Skeletal muscle satellite cell (primary cell): Measurements from ENCODE around the gene DISC1.
"Not testable (repeated sequence)": the region's sequence is repeated elsewhere in the genome, so short reads cannot be mapped to it uniquely, and the experiment has no call there.

Experiments
- H3K27me3 ChIP-seq: 2 replicates; pipeline ENCODE4 v1.7.0; 2013; ENCODE audit warnings: low read length; ENCODE audit not compliant: control insufficient read depth, insufficient read depth
- H3K36me3 ChIP-seq: 2 replicates; pipeline ENCODE4 v1.7.0; 2013; ENCODE audit warnings: mild to moderate bottlenecking, control low read depth, low read length; ENCODE audit not compliant: insufficient read depth
- H3K4me1 ChIP-seq: 2 replicates; pipeline ENCODE4 v1.7.0; 2013; ENCODE audit warnings: low read length; ENCODE audit not compliant: control insufficient read depth, insufficient read depth
- H3K4me2 ChIP-seq: 2 replicates; pipeline ENCODE4 v1.7.0; 2013; ENCODE audit warnings: mild to moderate bottlenecking, low read length
- H3K4me3 ChIP-seq: 2 replicates; pipeline ENCODE4 v1.7.0; 2013; ENCODE audit warnings: low read length
- H3K9ac ChIP-seq: 2 replicates; pipeline ENCODE4 v1.7.0; 2013; ENCODE audit warnings: mild to moderate bottlenecking, low read depth, low read length, moderate library complexity
- H3K9me3 ChIP-seq: replicated peaks from 2 replicates; pipeline ENCODE4 v1.7.0; 2013; ENCODE audit warnings: mild to moderate bottlenecking, control low read depth, low read length

DISC1 gene

GRCh38 chr1:231896806-231897205, 270.2 kb downstream of the DISC1 start:
- Histone ChIP-seq H3K9ac (no peak overlapping the region), H3K9me3 (no peaks in the 10 kb centered on the region), H3K4me2 (no peak overlapping the region), H3K4me1 (no peaks in the 10 kb centered on the region), H3K36me3 (no peaks in the 10 kb centered on the region), H3K27me3 (no peaks in the 10 kb centered on the region), H3K4me3 (no peak overlapping the region)

GRCh38 chr1:231899046-231899445, 272.5 kb downstream of the DISC1 start:
- H3K9me3 ChIP-seq, result no peaks in the 10 kb centered on the region
- H3K36me3 ChIP-seq, result no peaks in the 10 kb centered on the region
- no peaks in the 10 kb centered on the region for H3K4me1 ChIP-seq
- H3K4me3 ChIP-seq, result no peak overlapping the region
- no peak overlapping the region for H3K4me2 ChIP-seq
- no peaks in the 10 kb centered on the region for H3K27me3 ChIP-seq
- H3K9ac ChIP-seq, result no peak overlapping the region

DNA sequence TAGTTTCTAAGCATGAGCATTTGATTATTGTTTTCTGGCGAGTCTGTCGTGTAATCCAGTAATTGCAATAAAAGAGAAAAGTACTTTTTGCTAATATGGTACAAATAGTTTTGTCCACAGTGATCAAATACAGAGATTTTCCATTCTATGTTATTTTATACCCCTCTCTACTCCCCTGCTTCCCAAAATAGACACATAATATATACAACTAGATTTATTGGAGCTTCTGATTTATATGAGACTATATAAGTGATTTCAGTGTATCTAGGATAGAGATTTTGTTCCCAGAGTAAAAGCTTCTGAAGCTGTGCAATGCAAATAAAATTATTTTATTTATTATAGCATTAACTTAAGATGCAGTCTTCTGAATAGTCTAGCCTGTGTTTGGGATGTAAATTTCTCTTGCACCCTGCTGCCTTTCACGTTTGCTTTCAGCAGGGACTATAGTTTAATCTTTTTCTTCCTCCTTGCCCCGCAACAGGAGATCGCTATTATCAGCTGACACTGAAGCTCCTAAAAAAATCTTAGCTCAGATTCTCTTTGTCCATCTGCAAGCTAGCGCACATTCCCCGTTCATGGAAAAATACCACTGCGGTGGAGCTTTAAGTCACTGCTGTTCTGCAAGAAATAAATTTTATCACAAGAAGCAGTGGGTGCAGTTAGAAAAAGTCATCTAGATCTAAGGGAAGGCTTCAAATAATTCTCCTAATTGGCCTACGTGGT, 273.3 kb downstream of the DISC1 start:
- Histone ChIP-seq H3K36me3 (no peaks in the 10 kb centered on the region), H3K4me2 (no peak overlapping the region), H3K27me3 (no peaks in the 10 kb centered on the region), H3K9ac (no peak overlapping the region), H3K4me3 (no peak overlapping the region), H3K9me3 (no peaks in the 10 kb centered on the region), H3K4me1 (no peaks in the 10 kb centered on the region)

DNA sequence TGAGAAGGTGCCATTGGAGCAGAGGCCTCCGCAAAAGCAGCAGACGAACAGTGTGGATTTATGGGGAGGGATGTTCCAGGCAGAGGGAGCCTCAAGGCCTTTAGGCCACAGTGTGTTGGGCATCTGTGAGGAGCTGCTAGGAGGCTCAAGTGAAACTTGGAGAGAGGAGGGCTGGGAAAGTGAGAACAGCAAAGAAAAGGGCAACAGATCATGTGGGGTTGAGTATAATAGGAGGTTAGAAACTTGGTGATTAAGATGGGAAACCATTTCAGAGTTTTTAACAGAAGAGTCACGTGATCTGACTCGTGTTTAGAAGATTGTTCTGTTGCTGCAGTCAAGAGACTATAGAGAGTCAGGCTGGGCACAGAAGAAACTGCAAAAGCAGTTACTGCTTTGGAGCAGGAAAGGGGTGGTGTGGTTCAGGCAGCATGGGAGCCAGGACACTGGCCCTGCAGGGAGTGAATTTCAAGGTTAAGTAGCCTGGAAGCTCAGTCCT, 277.0 kb downstream of the DISC1 start:
- H3K9ac ChIP-seq, result no peak overlapping the region
- H3K27me3 ChIP-seq, result no peaks in the 10 kb centered on the region
- no peaks in the 10 kb centered on the region for H3K36me3 ChIP-seq
- H3K4me2 ChIP-seq, result no peak overlapping the region
- H3K4me1 ChIP-seq, result no peaks in the 10 kb centered on the region
- no peaks in the 10 kb centered on the region for H3K9me3 ChIP-seq
- H3K4me3 ChIP-seq, result no peak overlapping the region

DNA sequence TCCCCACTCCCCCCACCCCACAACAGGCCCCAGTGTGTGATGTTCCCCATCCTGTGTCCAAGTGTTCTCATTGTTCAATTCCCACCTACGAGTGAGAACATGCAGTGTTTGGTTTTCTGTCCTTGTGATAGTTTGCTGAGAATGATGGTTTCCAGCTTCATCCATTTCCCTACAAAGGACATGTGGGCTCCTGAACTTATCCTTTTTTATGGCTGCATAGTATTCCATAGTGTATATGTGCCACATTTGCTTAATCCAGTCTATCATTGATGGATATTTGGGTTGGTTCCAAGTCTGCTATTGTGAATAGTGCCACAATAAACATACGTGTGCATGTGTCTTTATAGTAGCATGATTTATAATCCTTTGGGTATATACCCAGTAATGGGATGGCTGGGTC, 280.7 kb downstream of the DISC1 start:
- not testable (repeated sequence) for H3K4me1 ChIP-seq, H3K27me3 ChIP-seq, H3K4me2 ChIP-seq, H3K9ac ChIP-seq, H3K9me3 ChIP-seq, H3K4me3 ChIP-seq, H3K36me3 ChIP-seq

DNA sequence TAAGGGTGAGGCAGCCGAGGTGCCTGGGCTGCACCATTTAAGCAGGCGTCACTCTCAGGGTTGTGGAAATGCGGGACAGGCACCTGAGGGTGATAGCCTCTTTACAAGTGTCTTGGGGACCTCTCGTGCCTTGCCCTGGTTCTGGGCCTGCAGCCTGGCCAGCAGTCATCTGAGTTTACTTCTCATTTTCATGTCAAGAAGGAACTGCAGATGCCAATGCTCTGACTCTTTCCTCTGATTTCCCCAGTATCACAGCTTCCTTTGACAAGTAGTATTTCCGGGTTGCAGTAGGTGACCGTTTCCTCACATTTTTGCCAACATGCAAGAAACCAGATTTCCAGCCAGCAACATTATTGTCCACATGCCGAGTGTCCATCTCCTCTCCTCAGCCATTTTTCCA, 286.9 kb downstream of the DISC1 start:
- Histone ChIP-seq H3K9ac (no peak overlapping the region), H3K36me3 (no peaks in the 10 kb centered on the region), H3K4me3 (no peak overlapping the region), H3K4me2 (no peak overlapping the region), H3K27me3 (no peaks in the 10 kb centered on the region), H3K9me3 (no peaks in the 10 kb centered on the region), H3K4me1 (peaks cover 8% of the 10 kb centered on the region)

- H3K4me2 ChIP-seq, result no peak overlapping the region
- H3K27me3 ChIP-seq, result no peaks in the 10 kb centered on the region
- peaks cover 27% of the 10 kb centered on the region for H3K4me1 ChIP-seq
- no peak overlapping the region for H3K9ac ChIP-seq
- no peaks in the 10 kb centered on the region for H3K36me3 ChIP-seq
- no peaks in the 10 kb centered on the region for H3K9me3 ChIP-seq
- H3K4me3 ChIP-seq, result no peak overlapping the region
These were observed 291.8 kb downstream of the DISC1 start for GRCh38 chr1:231918239-231919015.

DNA sequence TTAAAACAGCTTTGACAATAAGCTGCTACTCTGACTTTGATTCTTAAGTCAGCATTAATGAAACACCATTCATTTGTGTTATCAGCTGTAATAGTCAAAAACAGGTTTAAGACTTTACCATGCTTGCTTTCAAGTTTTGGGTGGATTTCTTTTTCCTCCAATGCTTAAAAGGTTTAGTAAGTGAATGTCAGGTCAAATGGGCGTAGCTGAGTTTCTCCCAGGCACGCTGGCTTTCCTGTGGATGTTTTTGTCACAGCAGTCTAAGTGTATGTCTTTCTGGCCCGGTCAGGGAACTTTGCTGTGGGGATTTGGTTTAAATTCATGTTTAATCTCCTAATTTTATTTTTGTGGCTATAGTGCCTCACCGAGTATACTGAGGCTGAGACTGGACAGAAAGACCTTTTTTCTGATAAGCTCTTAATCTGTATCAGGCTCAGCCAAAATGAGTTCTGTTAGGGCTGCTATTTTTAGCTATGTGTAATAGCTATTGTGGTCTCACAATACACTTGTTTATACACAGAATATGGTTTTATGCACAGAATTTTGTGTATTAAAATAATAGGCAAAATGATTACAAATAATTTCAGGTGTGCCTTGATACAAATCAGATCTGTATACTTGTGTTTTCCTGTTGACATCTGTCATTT, 292.8 kb downstream of the DISC1 start:
- Histone ChIP-seq H3K27me3 (no peaks in the 10 kb centered on the region), H3K9me3 (no peaks in the 10 kb centered on the region), H3K4me3 (no peak overlapping the region), H3K4me1 (peaks cover 37% of the 10 kb centered on the region), H3K4me2 (no peak overlapping the region), H3K9ac (no peak overlapping the region), H3K36me3 (no peaks in the 10 kb centered on the region)

- Histone ChIP-seq H3K9ac (no peak overlapping the region), H3K4me2 (no peak overlapping the region), H3K36me3 (no peaks in the 10 kb centered on the region), H3K27me3 (no peaks in the 10 kb centered on the region), H3K9me3 (no peaks in the 10 kb centered on the region), H3K4me1 (peaks cover 38% of the 10 kb centered on the region), H3K4me3 (no peak overlapping the region)
These were observed 293.3 kb downstream of the DISC1 start for GRCh38 chr1:231919886-231920285.

DNA sequence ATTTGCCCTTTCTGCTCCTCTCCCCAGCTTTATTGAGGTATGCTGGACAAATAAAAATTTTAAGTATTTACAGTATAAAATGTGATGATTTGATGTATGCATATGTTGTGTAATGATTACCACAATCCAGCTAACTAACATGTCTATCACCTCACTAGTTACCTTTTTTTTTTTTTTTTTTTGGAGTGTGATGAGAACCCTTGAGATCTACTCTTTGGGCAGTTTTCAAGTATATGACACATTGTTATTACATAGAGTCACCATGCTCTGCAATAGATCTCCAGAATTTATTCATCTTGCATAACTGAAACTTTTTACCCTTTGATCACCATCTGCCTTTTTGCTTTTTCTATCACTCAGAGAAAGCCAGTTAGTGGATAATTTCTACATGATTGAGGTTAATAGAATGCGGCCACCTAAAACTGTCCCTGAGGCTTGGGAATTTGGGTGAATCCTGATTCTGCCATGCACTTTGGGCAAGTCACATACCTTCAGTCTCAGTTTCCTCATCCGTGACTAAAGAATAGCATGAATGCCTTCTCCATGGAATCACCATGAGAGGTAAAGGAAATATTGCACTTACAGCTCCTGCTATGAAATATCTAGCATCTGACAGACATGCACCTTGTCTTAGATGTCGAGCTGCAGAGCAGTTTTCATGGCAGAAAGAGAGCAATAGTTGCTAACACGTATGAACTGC, 295.2 kb downstream of the DISC1 start:
- H3K4me3 ChIP-seq, result no peak overlapping the region
- no peaks in the 10 kb centered on the region for H3K9me3 ChIP-seq
- H3K4me2 ChIP-seq, result no peak overlapping the region
- peaks cover 44% of the 10 kb centered on the region for H3K4me1 ChIP-seq
- no peaks in the 10 kb centered on the region for H3K27me3 ChIP-seq
- no peaks in the 10 kb centered on the region for H3K36me3 ChIP-seq
- no peak overlapping the region for H3K9ac ChIP-seq

DNA sequence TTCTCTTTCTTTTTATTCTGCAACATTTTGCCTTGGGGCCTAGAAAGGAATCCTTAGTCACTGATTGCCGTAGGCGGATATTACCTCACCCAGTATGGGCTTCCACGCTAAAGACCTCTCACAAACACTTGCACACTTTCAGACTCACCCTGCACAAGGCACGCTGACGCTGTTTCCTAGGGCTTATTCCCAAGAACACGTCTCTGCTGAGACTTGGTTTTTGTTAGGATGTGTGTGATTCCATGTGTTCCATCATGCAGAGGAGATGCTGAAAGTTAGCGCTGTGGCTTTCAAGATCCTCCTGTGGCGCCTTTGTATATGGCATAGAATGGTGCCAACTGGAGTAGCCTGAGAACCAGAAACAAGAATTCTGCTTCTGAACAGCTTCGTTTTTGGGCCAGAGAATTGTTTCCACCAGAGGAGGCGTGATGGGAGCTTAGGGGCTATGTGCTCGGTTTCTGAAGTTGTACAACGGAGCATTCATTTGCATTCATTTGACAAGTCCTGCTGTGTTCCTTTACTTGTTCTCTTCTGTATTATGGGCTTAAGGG, 297.0 kb downstream of the DISC1 start:
- no peaks in the 10 kb centered on the region for H3K9me3 ChIP-seq
- H3K4me3 ChIP-seq, result no peak overlapping the region
- H3K36me3 ChIP-seq, result no peaks in the 10 kb centered on the region
- peaks cover 35% of the 10 kb centered on the region for H3K4me1 ChIP-seq
- H3K9ac ChIP-seq, result peak overlapping the region; percentile 58
- no peaks in the 10 kb centered on the region for H3K27me3 ChIP-seq
- H3K4me2 ChIP-seq, result peak overlapping the region; percentile 24
